Kidney glomerular epithelial cell (primary cell): ENCODE data around the gene RIN3.

Source experiments
- DNase-seq: peaks from one replicate; lab custom pipeline; 2025; lab: John Stamatoyannopoulos, UW

RIN3 gene

DNA sequence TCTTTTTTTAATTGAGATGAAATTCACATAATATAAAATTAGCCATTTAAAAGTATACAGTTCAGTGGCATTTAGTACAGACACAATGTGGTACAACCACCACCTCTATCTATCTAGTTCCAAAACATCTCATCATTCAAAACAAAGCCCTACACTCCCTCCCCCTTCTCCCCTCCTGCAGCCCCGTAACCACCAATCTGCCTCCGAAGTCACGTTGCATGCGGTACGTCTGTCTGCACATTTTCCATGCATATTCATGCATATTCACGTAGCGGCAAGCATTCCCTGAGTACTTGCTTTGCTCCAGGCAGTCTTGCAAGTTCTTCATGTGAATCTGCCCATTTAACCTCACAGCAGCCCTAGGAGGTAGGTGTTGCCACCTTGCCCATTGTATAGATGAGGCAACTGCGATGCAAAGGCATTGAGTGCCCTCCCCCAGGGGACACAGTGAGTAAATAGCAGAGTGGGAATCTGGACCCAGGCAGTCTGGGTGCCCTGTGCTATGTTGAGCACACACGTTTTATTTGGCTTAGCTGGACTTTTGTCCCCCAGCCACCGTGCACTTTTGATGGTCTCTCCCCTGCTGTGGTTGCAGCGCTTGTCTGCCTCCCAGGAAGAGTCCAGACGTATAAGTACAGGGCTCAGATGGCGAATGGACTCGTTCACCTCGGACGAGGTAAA is 43.4 kb downstream of the RIN3 start:
- DNase-seq, result no peak

- DNase-seq, result no peak
Measured at GRCh38 chr14:92557544-92557912, 43.9 kb downstream of the RIN3 start.

- DNase-seq, result no peak
Measured at GRCh38 chr14:92558319-92558718, 44.7 kb downstream of the RIN3 start.

- DNase-seq, result no peak
Measured at GRCh38 chr14:92559486-92559885, 45.9 kb downstream of the RIN3 start.

GRCh38 chr14:92560106-92560865 is 46.7 kb downstream of the RIN3 start:
- DNase-seq, result no peak

DNA sequence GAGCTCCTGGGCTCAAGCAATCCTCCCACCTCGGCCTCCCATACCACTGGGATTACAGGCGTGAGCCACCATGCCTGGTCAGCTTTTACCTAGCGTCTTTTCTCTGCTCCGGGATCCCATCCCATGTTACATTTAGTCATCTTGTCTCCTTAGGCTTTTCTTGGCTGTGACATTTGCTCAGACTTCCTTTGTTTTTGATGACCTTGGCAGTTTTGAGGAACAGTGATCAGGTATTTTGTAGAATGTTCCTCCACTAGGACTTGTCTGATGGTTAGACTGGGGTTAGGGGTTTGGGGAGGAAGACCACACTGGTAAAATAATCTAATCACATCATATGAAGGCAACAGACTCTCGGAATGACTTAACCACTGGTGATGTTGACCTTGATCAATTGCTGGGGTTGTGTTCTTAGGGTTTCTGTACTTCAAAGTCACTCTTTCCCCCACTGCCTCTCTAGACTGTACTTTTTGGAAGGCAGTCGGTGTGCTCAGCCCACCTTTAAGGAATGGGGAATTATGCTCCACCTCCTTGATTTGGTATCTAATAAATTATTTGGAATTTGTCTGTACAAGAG is 48.4 kb downstream of the RIN3 start:
- no peak for DNase-seq

DNA sequence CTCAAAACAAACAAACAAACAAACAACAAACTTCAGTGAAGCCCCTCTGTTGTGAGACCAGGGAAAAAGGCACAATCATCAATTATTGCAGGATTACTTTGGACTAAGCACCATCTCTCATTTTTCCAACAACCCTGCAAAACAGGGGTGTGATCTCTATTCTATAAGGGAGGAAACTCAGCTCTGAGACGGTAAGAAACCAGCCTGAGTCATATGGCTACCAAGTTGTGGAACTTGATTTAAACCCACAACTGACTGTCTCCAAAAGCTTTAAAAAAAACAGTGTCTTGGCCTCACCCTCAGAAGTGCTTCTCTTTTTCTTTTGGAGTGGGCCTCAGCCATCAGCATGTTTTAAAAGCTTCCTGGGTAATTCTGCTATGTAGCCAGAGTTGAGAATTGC is 49.8 kb downstream of the RIN3 start:
- no peak for DNase-seq

DNA sequence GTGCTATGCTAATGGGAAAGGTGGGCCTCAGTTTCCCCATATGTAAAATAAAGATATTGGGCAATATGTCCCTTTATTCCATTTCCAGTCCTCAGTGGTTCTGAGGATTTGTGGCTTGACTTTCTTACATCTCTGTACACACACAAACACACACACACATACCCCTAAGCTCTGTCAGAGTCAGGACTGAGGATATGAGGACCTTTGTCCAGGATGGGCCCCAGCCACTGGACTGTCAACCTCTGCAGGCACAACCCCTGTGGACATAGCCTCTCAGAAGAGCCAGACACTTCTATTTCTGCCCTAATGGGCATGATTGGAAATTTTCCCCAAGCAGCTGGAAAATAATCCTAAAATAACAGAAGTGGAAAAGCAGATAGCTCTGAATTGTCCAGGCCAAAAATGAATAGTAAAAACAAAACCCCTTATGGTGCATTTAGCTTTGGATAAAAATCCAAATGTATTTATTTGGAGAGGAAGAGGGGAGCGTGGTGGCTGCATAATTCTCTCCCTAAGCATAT is 50.2 kb downstream of the RIN3 start:
- no peak for DNase-seq

- no peak for DNase-seq
Measured at GRCh38 chr14:92564344-92565039, 50.9 kb downstream of the RIN3 start.

DNA sequence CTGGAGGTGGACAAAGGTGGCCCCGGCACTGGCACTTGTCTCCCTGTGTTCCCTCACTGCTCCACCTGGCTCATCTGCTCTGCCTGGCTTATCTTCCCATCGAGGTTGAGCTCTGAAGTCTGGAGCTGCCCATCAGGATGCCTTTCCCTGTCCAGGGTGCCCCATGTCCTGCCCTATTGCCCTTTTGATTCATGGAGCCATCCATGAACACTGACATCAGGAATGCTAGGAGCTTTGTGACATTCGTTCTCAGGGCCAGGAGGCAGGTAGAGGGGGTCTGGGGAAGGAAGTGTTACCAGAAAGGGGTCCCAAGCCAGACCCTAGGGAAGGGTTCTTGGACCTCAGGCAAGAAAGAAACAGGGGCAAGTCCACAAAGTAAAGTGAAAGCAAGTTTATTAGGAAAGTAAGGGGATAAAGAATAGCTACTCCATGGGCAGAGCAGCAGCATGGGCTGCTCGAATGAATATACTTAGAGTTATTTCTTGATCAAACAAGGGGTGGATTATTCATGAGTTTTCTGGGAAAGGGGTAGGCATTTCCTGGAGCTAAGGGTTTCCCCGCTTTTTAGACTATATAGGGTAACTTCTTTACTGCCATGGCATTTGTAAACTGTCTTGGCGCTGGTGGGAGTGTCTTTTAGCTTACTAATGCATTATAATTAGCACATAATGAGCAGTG is 51.6 kb downstream of the RIN3 start:
- no peak for DNase-seq

DNA sequence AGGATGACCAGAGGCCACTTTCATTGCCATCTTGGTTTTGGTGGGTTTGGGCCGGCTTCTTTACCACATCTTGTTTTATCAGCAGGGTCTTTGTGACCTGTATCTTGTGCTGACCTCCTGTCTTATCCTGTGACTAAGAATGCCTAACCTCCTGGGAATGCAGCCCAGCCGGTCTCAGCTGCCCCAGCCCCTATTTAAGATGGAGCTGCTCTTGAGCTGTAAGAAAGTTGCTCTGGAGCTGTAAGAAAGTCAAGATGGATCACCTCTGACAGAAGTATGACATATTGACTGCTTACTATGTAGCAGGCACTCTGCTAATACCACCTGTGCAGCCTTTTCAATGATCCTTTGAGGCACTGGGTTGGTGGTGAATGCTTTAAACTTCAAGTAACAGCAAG is 52.1 kb downstream of the RIN3 start:
- DNase-seq, result no peak

GRCh38 chr14:92567173-92567725 is 53.7 kb downstream of the RIN3 start:
- no peak for DNase-seq

DNA sequence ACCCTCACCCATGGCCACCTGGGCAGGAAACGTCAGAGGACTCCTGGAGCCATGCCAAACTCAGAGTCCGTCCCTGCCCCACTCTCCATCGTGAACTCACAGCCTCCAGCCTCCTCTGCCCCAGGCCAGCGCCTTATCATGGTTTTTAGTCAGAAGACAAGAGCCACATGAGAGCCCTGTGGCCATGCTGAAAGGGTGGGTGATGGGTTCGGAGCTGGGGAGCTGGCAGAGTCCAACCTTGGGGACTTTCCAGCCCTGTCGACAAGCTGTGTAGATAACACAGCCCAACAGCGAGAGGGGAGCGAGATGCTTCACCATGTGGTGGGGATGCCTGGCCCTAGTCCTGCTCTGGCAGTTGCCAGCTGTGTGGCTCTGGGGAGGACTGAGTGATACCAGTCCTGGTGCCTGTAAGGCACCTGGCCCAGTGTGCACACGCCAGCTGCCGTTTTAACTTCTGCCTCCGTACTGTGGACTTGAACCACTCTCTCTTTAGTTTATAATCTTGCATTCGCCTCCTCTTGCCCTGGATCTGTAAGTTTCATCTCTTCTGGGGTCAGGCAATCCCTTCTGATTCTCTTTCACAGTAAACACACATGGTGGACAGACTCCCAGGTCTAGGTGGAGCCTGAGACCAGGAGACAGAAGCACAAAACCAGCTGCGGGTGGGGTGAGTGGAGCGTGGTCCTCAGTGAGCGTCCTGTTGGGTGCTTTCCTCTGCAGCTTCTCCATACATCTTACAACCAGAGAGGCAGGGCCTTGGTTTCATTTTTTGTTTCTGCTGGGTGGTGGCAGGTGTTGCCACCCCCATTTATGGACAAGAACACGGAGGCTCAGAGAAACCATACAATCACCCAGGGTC is 55.3 kb downstream of the RIN3 start:
- DNase-seq, result no peak

GRCh38 chr14:92570674-92571262 is 57.2 kb downstream of the RIN3 start:
- DNase-seq, result no peak

GRCh38 chr14:92572050-92572449 is 58.5 kb downstream of the RIN3 start:
- DNase-seq, result no peak

DNA sequence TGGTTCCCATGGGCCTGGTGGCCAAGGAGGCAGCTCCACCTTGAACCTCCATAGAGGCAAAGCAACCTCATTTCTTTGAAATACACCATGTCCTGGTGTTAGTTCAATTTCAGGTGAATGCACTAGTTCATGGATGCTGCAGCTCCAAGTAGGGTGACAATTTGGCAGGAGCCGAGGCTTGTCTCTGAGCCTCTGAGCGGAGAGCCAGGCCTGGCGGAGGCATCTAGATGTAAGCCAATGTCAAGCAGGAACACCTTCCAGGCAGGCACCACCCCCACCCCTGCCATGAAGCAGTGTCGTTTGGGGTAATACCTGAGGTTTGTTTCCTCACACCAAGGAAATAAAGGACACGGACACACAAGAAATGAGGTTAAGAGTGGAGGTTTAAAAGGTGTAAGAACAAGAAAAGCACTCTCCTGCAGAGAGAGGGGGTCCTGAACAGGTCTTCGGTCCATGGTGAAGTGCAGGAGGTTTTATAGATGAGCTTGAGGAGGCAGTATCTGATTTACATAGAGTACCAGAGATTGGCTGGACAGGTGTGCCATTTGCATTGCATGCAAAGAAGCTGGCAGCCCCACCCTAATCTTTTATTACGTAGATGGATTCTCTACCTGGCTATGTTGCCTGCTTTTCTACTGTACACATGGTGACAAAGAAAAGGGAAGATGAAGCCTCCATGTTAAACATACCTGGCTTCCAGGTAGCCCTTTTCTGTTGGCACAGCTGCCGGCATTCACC is 60.3 kb downstream of the RIN3 start:
- DNase-seq, result no peak

GRCh38 chr14:92575061-92575747 is 61.6 kb downstream of the RIN3 start:
- no peak for DNase-seq

DNA sequence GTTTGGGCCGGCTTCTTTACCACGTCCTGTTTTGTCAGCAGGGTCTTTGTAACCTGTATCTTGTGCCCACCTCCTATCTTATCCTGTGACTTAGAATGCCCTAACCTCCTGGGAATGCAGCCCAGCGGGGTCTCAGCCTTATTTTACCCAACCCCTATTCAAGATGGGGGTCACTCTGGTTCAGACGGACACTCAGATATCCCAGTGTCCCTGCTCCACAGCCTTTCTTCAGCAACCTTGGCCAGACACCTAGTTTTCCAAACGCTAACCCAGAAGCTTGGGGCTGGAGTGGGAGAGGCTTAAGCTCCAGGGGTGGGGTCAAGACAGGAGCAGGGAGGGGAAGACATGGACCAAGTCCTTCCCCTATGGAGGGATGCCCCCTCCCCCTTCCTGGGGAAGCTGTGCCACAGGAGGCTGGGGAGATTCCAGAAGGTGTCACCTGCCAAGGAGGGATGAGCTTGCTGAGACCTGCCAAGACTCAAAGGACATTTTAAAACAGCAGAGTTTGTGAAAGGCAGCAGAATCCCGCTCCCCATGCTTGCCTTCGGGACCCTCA is 62.2 kb downstream of the RIN3 start:
- DNase-seq, result no peak

- DNase-seq, result no peak
Measured at GRCh38 chr14:92577321-92577742, 63.8 kb downstream of the RIN3 start.
